ENCODE results near the gene USP6NL.

DNA sequence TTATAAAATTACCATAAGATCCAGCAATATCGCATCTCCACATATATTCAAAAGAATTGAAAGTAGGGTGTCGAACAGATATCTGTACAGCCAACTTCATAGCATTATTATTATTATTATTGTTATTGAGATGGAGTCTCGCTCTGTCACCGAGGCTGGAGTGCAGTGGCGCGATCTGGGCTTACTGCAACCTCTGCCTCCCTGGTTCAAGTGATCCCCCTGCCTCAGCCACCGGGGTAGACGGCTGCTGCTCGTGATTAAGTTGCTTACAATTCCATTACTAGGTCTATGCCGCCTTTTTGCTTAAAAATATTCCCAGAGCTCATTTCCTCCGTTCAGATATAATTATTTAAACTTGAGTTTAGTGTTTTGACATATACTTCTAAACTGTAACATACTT lies 19.8 kb upstream of the USP6NL start:
- TF ChIP-seq, protein P1, sequence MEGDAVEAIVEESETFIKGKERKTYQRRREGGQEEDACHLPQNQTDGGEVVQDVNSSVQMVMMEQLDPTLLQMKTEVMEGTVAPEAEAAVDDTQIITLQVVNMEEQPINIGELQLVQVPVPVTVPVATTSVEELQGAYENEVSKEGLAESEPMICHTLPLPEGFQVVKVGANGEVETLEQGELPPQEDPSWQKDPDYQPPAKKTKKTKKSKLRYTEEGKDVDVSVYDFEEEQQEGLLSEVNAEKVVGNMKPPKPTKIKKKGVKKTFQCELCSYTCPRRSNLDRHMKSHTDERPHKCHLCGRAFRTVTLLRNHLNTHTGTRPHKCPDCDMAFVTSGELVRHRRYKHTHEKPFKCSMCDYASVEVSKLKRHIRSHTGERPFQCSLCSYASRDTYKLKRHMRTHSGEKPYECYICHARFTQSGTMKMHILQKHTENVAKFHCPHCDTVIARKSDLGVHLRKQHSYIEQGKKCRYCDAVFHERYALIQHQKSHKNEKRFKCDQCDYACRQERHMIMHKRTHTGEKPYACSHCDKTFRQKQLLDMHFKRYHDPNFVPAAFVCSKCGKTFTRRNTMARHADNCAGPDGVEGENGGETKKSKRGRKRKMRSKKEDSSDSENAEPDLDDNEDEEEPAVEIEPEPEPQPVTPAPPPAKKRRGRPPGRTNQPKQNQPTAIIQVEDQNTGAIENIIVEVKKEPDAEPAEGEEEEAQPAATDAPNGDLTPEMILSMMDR (IDR thresholded peaks at IDR 0.05), result no peak
- no peak for TF ChIP-seq POLR2A (IDR thresholded peaks at IDR 0.05)

Measured in sigmoid colon (tissue), 3 donors.